Stromal cell of bone marrow (primary cell): ENCODE results near the gene DMKN.

ENCODE experiments used
- DNase-seq: peaks from one replicate; pipeline ENCODE4 v3.0.0-alpha.2; 2012; ENCODE audit warnings: low read depth

The DMKN gene

GRCh38 chr19:35549879-35550523 lies 36.6 kb upstream of the DMKN start:
- no peak for DNase-seq

GRCh38 chr19:35549174-35549788 lies 35.8 kb upstream of the DMKN start:
- peak; percentile 38 for DNase-seq

GRCh38 chr19:35546532-35546931 lies 33.1 kb upstream of the DMKN start:
- DNase-seq: no peak

GRCh38 chr19:35545855-35546381 lies 32.5 kb upstream of the DMKN start:
- DNase-seq: no peak

GRCh38 chr19:35545001-35545854 lies 31.8 kb upstream of the DMKN start, which contains the start of gene TMEM147:
Gene TMEM147, plus strand, starts transcription at chr19:35545626. Its CDS starts 114 bp downstream, at chr19:35545740.
- DNase-seq: peak; percentile 81

GRCh38 chr19:35544110-35544802 lies 30.8 kb upstream of the DMKN start:
- DNase-seq: no peak

GRCh38 chr19:35543280-35544109 lies 30.0 kb upstream of the DMKN start:
- no peak for DNase-seq

- no peak for DNase-seq
These were observed 28.8 kb upstream of the DMKN start for GRCh38 chr19:35542209-35542608.

- DNase-seq: no peak
These were observed 27.0 kb upstream of the DMKN start for GRCh38 chr19:35540356-35540927.

- no peak for DNase-seq
These were observed 26.4 kb upstream of the DMKN start for GRCh38 chr19:35539850-35540249.

GRCh38 chr19:35539314-35539713 lies 25.9 kb upstream of the DMKN start:
- no peak for DNase-seq

- DNase-seq: no peak
These were observed 21.5 kb upstream of the DMKN start for GRCh38 chr19:35534803-35535480.

- DNase-seq: no peak
These were observed 20.5 kb upstream of the DMKN start for GRCh38 chr19:35533822-35534392.

- DNase-seq: no peak
These were observed 19.9 kb upstream of the DMKN start, which contains the start of gene GAPDHS for GRCh38 chr19:35533201-35533821. Gene GAPDHS, plus strand, starts transcription at chr19:35533456. Its CDS starts 72 bp downstream, at chr19:35533528.

- DNase-seq: no peak
These were observed 17.8 kb upstream of the DMKN start for GRCh38 chr19:35531291-35531690.

GRCh38 chr19:35529241-35530218 lies 16.1 kb upstream of the DMKN start:
- no peak for DNase-seq

GRCh38 chr19:35528218-35529038 lies 15.0 kb upstream of the DMKN start, which contains the start of gene SBSN:
Gene SBSN, minus strand, starts transcription at chr19:35528311. Its CDS starts 30 bp downstream, at chr19:35528281.
- peak; percentile 80 for DNase-seq
